Vagina (tissue), 2 donors: ENCODE results near the gene SUN5. TPM values are rescaled to one million over a fixed set of nuclear protein-coding genes. Genes with fewer than 3 reads are reported as not detected.

Source experiments
- DNase-seq, 2 donors: peaks; one replicate each; pipeline ENCODE4 v3.0.0-alpha.2; 2017; ENCODE audit errors: extremely low spot score in 2 of 2
- H3K27ac ChIP-seq: fragments of 200-600 bp; sonication (generic); one replicate; pipeline ENCODE4 v1.5.1; 2019
- H3K27me3 ChIP-seq: fragments of 200-600 bp; sonication (generic); one replicate; pipeline ENCODE4 v1.5.1; 2019
- H3K36me3 ChIP-seq, 2 donors: fragments of 200-600 bp; sonication (generic); one replicate each; pipeline ENCODE4 v1.5.1; 2017 to 2019
- H3K4me1 ChIP-seq: fragments of 200-600 bp; sonication (generic); one replicate; pipeline ENCODE4 v1.5.1; 2019
- H3K4me3 ChIP-seq, 2 donors: fragments of 200-600 bp; sonication (generic); 1 replicate in 1 of 2; 2 replicates in 1 of 2; pipeline ENCODE4 v1.5.1; 2016 to 2019
- H3K9me3 ChIP-seq: fragments of 200-600 bp; sonication (generic); one replicate; pipeline ENCODE4 v1.5.1; 2019
- POLR2A ChIP-seq, 2 donors: fragments of 450-650 bp; IDR thresholded peaks; one replicate each; pipeline ENCODE4 v1.6.1; 2017; ENCODE audit warnings: antibody characterized with exemption in 2 of 2, mild to moderate bottlenecking in 2 of 2, moderate library complexity in 2 of 2
- POLR2AphosphoS5 ChIP-seq, 2 donors: sonication (generic); formaldehyde crosslinking; IDR thresholded peaks; one replicate each; pipeline ENCODE4 v1.9.0; 2017; ENCODE audit warnings: antibody characterized with exemption in 2 of 2, mild to moderate bottlenecking in 2 of 2, low read depth in 1 of 2; ENCODE audit not compliant: insufficient read depth in 1 of 2
- intact Hi-C: fragments of 100-400 bp; cut with DNase I; formaldehyde crosslinking; loops from one replicate; pipeline ENCODE4 v1.15.1; 2023
- total RNA-seq: library from RNA; depleted of rRNA; stranded (reverse); fragments of >200 nt; gene quantifications from one replicate; pipeline ENCODE4 v1.2.3, GENCODE V29; 2016
- TF ChIP-seq, protein P1 (sequence below), 3 experiments: fragments of 450-650 bp in 2 of 3; fragments of 200-600 bp in 1 of 3; sonication (generic) in 1 of 3; IDR thresholded peaks; one replicate each; pipeline ENCODE4 v1.5.1; 2017 to 2019; ENCODE audit warnings: antibody characterized with exemption in 3 of 3, mild to moderate bottlenecking in 2 of 3, moderate library complexity in 2 of 3

The SUN5 gene
- total RNA-seq, 1 donor from 2014 or later, result not detected

DNA sequence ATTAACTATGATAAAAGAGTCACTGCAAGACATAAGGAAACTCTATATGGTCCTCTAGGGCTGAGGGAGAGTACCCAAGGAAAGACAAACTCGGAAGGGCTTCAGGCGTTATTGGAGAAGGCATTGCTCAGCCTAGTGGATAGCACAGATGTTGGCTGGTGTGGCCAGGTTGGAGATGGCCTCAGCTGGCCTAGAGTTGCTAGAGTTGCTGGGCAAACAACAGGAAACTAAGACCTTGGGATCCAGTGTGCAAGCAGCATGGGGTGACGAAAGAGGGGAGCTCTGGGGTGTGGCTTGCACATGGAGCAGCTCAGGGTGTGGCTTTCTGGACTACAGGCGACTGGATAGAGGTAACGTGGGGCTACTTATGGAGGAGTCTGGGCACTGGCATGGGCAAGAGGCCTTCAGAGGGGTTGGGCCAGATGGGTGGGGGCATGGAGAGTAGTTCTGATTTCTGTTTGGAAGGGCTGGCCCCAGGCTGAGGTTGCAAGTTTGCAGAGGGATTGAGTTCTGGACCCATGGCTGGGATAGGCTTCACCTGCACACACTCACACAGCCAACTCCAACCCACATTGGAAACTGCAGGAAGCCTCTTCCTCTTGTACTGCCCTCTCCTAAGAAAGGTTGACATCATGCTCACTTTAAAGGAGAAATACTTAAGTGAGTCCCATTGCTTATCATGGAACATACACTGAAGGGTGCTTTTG, 22.0 kb upstream of the SUN5 start:
- H3K9me3 ChIP-seq, result no peaks in the 10 kb centered on the region
- no peak overlapping the region for H3K4me3 ChIP-seq
- no peaks in the 10 kb centered on the region for H3K27me3 ChIP-seq
- intact Hi-C loops, result no loop called here
- DNase-seq, result no peak
- H3K36me3 ChIP-seq, result no peaks in the 10 kb centered on the region
- no peak overlapping the region for H3K27ac ChIP-seq
- H3K4me1 ChIP-seq, result no peaks in the 10 kb centered on the region
- TF ChIP-seq, protein P1, sequence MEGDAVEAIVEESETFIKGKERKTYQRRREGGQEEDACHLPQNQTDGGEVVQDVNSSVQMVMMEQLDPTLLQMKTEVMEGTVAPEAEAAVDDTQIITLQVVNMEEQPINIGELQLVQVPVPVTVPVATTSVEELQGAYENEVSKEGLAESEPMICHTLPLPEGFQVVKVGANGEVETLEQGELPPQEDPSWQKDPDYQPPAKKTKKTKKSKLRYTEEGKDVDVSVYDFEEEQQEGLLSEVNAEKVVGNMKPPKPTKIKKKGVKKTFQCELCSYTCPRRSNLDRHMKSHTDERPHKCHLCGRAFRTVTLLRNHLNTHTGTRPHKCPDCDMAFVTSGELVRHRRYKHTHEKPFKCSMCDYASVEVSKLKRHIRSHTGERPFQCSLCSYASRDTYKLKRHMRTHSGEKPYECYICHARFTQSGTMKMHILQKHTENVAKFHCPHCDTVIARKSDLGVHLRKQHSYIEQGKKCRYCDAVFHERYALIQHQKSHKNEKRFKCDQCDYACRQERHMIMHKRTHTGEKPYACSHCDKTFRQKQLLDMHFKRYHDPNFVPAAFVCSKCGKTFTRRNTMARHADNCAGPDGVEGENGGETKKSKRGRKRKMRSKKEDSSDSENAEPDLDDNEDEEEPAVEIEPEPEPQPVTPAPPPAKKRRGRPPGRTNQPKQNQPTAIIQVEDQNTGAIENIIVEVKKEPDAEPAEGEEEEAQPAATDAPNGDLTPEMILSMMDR (IDR thresholded peaks at IDR 0.05), result no peak

DNA sequence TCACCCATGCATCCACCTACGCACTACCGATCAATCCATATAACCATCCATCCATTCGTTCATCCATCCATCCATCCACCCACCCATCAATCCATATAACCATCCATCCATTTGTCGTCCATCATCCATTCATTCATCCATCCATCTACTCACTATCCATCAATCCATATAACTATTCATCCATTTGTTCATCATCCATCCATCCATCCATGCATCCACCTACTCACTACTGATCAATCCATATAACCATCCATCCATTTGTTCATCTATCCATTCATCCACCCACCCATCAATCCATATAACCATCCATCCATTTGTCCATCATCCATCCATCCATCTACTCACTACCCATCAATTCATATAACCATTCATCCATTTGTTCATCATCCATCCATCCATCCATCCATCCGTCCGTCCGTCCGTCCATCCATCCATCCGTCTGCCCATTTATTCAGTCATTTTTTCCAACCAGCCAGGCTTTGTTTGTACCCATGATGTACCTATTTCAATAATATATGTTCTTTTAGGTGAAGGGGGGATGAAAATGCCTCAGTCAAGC, 21.2 kb upstream of the SUN5 start:
- no peak for DNase-seq
- H3K4me3 ChIP-seq, result no peak overlapping the region
- intact Hi-C loops, result no loop called here
- no peak overlapping the region for H3K27ac ChIP-seq
- no peaks in the 10 kb centered on the region for H3K36me3 ChIP-seq
- TF ChIP-seq, protein P1 (IDR thresholded peaks at IDR 0.05), result no peak
- no peak for TF ChIP-seq POLR2A (IDR thresholded peaks at IDR 0.05)
- no peak for TF ChIP-seq POLR2AphosphoS5 (IDR thresholded peaks at IDR 0.05; ENCODE audit: insufficient read depth in 1 of 2, low read depth in 1 of 2)
- H3K9me3 ChIP-seq, result no peaks in the 10 kb centered on the region
- H3K27me3 ChIP-seq, result no peaks in the 10 kb centered on the region
- no peaks in the 10 kb centered on the region for H3K4me1 ChIP-seq

DNA sequence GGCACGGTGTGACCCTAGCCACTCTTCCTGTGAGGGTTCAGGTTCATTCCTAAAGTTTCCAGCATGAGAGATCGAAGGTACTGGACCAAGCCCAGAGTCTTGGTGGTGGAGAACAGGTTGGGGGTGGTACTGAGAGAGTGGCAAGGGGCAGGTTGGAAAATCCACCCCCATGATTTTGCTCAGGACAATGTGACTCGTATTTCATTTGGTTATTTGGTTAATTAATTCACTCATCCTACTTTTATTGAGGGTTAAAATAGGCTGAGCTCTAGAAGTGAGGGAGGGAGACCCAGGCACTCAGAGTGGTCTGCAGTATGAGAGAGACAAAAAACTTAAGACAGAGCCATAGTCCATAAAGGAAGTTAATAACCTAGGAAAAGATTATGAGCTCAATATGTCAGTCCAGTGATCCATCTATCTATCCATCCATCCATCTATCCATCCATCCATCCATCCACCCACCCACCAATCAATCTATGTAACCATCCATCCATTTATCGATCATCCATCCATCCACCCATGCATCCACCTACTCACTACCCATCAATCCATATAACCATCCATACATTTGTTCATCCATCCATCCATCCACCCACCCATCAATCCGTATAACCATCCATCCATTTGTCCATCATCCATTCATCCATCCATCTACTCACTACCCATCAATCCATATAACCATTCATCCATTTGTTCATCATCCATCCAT, 20.5 kb upstream of the SUN5 start:
- Histone ChIP-seq H3K27ac (no peak overlapping the region), H3K9me3 (no peaks in the 10 kb centered on the region), H3K4me3 (no peak overlapping the region), H3K4me1 (no peaks in the 10 kb centered on the region), H3K36me3 (no peaks in the 10 kb centered on the region), H3K27me3 (no peaks in the 10 kb centered on the region)
- no peak for TF ChIP-seq POLR2AphosphoS5 (IDR thresholded peaks at IDR 0.05; ENCODE audit: insufficient read depth in 1 of 2, low read depth in 1 of 2)
- no peak for TF ChIP-seq POLR2A (IDR thresholded peaks at IDR 0.05)
- TF ChIP-seq, protein P1 (IDR thresholded peaks at IDR 0.05), result no peak
- DNase-seq, result no peak
- intact Hi-C loops, result no loop called here

DNA sequence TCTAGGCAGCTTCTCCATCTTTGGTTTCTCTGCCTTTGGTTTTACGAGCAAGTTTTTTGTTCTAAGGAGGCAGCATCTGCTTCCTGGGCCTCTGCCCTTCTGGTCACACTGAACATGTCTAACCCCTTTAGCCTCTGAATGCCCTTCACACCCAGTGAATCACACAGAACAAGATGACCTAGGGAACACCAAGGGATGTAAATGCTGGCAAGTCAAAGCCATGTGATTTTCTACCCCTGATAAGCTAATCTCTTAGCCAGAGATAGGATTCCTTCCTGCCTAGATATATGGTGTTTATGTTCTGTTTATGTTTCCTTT, 20.0 kb upstream of the SUN5 start:
- H3K36me3 ChIP-seq, result no peaks in the 10 kb centered on the region
- no peaks in the 10 kb centered on the region for H3K4me1 ChIP-seq
- no peak overlapping the region for H3K4me3 ChIP-seq
- TF ChIP-seq POLR2AphosphoS5 (IDR thresholded peaks at IDR 0.05; ENCODE audit: insufficient read depth in 1 of 2, low read depth in 1 of 2) (no peak), POLR2A (IDR thresholded peaks at IDR 0.05) (no peak)
- TF ChIP-seq, protein P1 (IDR thresholded peaks at IDR 0.05), result no peak
- intact Hi-C loops, result no loop called here
- H3K9me3 ChIP-seq, result no peaks in the 10 kb centered on the region
- H3K27ac ChIP-seq, result no peak overlapping the region
- DNase-seq, result no peak
- no peaks in the 10 kb centered on the region for H3K27me3 ChIP-seq
